NOMO-1 (cell line): ENCODE data around the gene TBC1D12.
"Not testable (repeated sequence)": the region's sequence is repeated elsewhere in the genome, so short reads cannot be mapped to it uniquely, and the experiment has no call there.

Source experiments
- DNase-seq, 2 experiments: peaks; one replicate each; lab custom pipeline; 2025; ENCODE audit not compliant: unreplicated experiment in 2 of 2; lab: John Stamatoyannopoulos, UW

TBC1D12 gene

DNA sequence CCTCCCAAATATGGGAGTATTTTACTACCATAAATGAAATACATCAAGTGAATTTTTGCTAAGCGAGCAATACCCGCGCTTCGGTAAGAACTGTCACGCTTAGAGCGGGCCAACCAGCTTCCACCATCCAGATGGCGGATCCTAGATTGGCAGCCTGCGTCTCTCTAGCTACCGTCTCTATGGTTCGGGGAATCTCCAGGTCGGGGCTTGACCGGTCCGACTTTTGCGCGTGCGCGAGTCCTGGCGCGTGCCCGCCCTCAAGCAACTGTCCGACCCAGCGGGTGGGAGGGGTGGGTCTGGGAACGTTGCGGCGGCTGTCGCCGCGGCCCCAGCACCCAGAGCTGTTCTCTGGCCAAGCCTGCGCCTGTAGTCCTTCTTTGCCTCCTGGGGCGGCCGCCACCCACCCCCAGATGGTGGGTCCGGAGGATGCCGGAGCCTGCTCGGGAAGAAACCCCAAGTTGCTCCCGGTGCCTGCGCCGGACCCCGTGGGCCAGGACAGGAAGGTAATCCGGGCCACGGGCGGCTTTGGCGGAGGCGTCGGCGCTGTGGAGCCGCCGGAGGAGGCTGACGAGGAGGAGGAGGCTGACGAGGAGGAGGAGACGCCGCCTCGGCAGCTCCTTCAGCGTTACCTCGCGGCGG is at the start of gene TBC1D12:
TBC1D12 (plus strand) TSS at position 338 of the 639 bp plus-strand sequence; CDS start at position 411, 73 bp downstream.
- DNase-seq: peak; percentile 87 to 89

DNA sequence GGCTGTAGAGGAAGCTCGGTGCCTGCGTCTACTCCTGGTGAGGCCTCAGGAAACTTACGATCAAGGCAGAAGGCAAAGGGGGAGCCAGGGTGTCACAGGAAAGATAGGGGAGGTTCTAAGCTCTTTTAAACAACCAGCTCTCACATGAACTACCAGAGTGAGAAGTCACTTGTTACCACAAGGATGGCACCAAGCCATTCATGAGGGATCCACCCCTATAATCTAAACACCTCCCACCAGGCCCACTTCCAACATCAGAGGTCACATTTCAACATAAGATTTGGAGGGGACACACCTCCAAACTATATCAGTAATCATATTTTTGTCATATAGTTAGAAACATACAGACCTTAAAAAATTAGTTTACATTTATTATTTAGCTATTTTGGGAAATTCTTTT is 49.0 kb upstream of the TBC1D12 start:
- no peak for DNase-seq

DNA sequence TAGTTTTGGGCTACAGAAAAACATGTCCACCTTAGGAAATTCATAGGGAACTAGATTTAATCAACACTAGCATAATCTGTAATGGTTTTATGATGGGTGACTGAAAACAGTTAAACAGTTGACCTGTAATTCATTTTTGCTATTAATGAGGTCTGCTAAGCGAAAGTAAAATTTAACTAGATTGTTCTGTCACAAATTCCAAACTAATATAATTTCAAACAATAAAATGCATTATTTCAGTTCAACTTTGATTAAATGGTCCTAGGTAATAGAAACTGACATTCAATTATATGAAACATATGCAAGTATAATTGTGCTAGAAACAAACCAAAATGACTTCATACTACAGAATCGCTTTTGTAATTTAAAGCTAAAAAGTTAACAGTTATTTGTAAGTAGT is 46.5 kb upstream of the TBC1D12 start:
- DNase-seq: no peak

DNA sequence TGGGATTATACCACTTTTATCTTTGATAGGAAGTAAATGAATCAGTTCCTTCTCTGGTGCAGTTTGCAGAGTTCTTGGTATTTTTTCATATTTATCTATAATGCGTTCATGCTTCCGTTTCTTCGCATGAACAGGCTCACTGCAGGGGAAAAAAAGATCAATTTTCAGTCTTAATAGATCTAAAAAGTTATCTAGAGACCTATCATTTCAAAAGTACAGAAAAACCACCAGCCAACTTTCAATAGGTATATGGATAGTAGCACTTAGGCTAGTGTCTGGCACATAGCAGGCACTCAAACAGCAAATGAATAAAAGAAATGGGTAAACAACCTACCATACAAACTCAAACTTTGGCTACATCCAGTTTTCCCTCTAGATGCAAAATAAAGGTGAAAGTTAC is 45.1 kb upstream of the TBC1D12 start:
- no peak for DNase-seq

DNA sequence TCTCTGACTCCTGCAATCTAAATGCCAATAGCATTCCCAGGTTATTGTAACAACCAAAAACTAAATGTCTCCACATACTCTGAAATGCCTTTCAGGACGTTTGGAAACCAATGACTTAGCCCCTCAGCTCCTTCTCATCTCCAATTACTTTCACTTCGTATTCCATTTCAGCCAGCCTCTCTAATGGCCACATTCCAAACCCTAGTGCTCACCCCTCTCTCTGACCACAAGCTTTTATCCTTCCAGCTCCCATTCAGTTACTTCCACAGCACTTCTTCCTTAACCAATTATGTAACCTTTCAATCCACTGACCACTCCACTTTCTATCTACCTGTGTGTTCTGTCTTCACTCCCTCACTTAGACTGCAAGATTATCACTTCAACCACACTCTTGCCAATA is 43.9 kb upstream of the TBC1D12 start:
- DNase-seq: no peak

DNA sequence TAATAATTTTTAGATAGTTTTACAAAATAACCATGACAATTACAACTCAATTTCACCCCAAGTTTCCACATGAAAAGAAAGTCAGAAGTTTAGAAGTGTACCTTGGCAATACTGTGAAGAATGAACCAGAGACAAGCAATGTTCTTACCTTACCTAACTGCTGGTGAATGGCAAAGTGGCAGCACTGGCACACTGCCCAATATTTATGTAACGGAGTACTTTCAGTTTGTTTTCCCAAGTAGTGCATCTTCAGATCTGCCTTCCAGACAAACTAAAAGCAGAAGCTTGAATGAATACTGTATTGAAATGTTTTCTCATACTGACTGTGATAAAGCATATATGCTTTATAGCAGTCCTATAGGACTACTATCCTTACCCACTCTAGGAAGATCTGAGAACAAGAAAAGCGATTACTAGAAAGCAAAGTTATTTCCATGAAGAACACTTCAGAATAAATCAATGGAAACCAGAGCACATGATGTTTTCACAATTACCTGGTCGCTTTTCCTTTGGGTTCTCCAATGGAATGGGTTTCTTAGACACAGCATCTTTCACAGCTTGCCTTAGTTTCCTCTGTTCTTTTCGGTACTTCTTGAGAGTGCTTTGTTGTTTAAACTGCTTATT is 41.1 kb upstream of the TBC1D12 start:
- no peak for DNase-seq

DNA sequence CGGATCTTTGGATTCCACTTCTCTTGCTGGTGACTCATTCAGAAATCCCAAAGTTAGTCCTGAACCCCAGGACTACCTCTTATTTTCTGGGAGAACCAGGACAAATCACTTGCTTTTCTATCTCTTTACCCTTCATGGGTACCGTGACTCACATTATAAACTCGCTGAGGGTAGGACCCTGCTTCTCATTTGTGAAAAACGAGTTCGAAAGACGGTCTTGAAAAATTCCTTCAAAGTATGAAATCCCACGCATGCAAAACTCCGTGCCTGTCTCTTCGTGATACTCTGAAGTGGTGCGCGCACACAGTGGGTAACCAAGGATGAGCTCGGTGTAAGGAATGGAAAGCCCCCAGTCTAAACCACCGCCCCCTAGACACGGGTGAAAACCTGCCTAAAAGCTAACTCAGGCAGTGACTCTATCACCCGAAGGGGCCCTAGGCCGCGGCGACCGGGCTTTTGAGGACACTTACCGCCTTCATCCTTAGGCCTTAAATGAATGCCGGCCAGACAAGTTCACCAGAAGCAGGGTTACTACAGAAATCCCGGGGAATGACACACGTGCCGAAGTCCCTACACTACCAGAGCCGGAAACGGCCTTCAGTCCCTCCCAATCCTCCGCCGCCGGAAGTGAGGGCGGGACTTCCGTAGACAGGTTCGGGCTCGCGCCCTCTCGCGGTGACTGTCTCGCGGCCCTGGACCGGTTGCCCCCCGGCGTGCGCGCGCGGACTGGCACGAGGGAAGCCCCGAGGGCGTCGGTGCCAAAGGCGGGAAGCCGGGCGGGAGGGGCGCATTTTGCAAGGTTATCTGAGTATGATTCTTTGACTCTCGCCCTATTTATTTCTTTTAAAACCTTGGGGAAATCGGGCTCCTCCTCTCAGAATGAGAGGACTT is 39.7 kb upstream of the TBC1D12 start, which contains the start of gene NOC3L:
NOC3L (minus strand) TSS at position 580 of the 891 bp plus-strand sequence; CDS start at position 479, 101 bp downstream.
- peak; percentile 81 to 90 for DNase-seq

DNA sequence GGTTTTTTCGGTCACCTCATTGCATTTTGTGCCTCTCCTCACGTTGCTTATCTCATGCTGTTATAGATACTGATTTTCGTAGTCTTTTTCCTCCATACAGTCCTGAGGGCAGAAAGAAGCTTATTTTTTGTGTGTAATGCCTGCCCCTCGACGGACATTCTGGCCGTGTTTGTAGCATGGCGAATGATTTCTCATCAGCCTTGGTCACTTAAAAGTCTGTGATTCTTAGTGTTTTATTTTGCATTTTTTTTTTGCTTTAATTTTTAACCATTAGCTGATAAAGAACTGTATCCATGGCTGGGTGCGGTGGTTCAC is 39.1 kb upstream of the TBC1D12 start:
- DNase-seq: no peak

DNA sequence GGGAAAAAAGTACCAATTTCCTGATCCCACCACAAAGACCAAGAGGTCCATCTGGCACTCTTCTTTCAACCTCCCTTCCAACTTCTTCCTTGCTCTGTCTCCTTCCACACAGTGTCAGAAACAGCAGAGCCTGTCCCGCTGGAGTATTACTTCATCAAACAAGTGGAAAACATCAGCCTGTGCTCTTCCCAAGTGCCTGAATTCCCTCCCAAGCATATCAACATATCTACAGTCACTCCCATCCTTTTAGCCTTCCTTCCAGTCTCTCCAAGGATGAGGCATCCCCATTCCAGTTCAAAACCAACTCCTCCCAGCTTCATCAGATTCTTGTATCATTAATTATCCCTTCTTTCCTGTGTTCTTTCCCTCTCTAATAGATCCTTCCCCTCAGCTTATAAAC is 37.9 kb upstream of the TBC1D12 start:
- DNase-seq: no peak

DNA sequence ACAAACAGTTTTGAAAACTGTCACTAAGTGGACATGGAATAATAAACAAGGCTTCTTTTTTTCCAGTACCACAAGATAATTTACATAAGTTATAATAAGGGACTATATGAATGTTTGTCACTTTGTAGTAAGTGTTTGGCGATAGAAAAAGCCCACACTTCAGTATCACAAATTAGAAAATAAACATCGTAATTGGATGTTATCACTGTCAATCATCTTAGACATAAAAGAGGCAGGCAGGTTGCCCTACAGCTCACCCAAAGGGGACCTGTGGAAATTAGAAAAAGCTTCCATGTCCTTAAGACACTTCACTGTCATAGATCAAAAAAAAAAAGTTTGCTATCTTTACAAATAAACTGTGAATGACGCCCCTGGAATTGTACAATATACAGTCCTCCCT is 36.0 kb upstream of the TBC1D12 start:
- no peak for DNase-seq

DNA sequence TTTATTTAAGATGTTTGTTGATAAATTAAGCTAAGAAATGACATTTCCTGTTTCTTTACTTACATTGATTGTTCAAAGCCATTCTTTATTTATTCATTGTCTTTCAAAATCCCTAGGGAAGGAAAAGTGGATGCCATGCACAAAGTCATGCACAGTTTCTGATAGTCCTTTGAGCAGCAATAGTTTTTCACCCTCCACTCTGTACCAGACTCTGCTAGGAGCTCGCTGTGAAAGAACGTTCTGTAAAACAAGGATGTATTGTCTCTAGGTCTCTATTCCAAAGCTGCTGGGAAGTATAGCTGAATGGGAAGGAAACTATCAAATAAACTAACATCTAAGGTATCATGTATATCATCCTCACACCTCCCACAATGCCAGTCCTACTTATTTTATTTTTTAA is 31.8 kb upstream of the TBC1D12 start:
- DNase-seq: no peak

DNA sequence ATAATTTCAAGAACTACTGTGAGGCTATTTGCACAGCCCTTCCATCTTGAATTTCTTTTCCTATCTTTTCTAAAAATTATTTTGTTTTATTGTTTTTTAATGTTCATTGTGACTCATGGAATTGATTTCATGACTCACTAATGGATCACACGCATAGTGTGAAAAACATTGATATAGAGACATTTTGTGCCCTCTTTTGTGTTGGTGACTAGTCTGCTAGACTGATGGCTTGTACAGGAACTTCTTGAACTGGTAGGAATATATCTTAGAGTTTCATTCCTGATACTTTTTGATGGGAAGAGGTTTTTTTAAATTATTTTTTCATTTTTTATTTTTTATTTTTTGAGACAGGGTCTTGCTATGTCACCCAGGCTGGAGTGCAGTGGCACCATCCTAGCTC is 27.0 kb upstream of the TBC1D12 start:
- DNase-seq: no peak

DNA sequence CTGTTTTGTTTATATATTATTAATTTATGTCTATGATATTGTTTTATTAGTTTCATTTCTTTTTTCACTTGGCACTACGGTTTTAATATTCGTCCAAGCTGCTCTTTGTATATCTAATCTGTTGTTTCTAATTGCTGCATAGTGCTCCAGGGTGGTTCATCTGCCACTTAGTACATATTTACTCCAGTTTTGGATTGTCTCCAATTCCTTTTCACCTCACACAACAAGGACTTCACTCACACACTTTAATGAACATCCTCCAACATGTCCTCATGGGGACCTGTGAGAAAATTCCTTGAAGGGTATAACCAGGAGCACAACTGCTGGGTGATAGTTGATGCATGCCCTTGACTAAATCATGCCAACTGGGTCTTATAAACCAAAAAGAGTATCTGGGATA is 25.5 kb upstream of the TBC1D12 start:
- no peak for DNase-seq

DNA sequence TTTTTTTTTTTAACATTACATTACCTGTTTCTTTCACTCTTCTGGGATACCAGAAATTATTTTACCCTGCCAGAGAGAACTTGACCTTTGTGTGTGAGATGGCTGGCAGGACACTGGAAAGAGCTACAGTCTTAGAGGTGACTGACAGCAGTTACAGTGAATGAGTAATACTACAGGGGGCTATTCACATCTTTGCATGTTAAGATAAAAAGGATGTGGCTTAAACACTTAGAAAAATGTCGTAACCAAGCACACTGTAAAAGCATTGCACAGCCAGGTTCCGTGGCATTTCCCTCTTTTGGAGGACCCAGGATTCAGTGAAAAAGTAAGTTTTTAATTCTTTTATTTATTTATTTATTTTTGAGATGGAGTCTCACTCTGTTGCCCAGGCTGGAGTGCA is 18.8 kb upstream of the TBC1D12 start:
- DNase-seq: peak; percentile 64 to 93

DNA sequence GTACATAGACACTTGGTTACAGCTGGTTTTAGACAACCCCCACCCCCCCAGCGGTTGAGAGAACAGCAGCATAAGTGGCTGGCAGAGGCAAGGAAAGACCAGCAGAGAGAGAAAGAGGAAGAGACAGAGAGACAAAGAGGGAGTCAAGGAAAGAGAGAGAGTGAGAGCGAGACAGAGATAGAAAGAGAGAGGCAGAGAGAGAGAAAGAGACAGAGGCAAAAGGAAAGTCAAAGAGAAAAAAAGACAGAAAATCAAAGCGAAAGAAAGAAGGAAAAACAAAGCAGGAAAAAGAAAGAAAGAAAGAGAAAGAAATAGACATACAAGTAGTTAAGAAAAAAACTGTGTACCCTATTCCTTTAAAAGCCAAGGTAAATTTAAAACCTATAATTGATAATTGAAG is 16.6 kb upstream of the TBC1D12 start:
- not testable (repeated sequence) for DNase-seq

DNA sequence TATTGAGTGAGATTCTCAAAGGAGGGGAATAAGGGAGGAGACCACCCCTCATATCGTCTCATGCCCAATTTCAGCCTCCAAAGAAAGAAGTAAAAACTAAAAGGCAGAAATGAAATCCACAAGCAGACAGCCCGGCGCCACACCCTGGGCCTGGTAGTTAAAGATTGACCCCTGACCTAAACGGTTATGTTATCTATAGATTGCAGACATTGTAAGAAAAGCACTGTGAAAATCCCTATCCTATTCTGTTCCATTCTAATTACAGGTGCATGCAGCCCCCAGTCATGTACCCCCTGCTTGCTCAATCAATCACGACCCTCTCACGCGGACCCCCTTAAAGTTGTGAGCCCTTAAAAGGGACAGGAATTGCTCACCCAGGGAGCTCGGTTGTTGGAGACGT is 10.2 kb upstream of the TBC1D12 start:
- not testable (repeated sequence) for DNase-seq

DNA sequence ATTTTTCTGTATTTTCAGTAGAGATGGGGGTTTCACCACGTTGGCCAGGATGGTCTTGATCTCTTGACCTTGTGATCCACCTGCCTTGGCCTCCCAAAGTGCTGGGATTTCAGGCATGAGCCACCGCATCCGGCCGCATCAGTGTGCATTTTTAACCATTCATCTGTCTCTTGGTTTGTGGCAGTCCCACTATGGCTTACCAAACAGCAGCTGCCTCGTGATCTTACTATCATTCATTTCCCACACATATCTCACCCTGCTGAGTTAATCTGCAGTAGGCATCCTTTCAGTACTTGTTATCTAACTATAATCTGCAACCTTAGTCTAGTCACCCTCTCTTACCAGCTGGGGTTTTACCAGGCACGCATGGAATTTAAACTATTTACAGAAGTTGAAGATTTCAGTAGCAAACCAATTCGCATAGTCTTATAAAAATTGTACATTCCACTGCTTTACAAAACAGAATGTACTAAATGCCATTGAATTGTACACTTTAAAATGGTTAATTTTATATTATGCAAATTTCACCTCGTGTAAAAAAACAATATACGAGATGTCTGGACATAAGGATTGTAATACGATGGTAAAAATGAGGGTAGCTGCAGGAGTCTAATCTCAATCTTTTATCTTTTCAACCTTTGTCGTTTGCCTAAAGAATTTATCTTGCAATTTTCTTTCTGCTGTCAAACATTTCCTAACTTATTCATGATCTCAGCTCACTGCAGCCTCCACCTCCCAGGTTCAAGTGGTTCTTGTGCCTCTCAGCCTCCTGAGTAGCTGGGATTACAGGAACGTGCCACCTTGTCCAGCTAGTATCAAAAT is 4.6 kb upstream of the TBC1D12 start:
- no peak for DNase-seq

DNA sequence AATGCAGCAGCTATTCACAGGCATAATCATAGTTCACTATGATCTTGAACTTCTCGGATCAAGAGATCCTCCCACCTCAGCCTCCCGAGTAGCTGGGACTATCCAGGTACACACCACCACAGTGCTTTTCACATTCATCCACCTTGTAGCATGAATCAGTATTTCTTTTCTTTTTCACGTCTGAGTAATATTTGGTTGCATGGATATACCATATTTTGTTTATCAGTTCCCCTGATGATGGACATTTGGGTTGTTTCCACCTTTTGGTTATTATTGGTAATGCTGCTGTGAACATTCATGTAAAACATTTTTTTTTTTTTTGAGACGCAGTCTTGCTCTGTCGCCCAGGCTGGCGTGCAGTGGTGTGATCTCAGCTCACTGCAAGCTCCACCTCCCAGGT is 3.6 kb upstream of the TBC1D12 start:
- no peak for DNase-seq

DNA sequence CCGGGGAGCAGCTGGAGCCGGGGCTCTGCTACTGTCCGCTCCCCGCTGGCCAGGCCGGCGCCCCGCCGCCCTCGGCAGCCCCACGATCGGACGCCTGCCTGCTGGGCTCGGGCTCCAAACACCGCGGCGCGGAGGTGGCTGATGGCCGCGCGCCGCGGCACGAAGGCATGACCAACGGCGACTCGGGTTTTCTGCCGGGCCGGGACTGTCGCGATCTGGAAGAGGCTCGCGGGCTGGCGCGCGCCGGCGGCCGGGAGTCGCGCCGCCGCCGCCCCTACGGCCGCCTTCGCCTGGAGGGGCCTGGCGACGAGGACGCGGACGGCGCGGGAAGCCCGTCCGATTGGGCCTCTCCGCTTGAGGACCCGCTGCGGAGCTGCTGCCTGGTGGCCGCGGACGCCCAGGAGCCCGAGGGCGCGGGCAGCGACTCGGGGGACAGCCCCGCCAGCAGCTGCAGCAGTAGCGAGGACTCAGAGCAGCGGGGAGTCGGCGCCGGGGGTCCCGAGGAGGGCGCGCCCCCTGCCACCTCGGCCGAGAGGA is 570 bp downstream of the TBC1D12 start:
- peak in 1 of 2 experiments; percentile 18 for DNase-seq

DNA sequence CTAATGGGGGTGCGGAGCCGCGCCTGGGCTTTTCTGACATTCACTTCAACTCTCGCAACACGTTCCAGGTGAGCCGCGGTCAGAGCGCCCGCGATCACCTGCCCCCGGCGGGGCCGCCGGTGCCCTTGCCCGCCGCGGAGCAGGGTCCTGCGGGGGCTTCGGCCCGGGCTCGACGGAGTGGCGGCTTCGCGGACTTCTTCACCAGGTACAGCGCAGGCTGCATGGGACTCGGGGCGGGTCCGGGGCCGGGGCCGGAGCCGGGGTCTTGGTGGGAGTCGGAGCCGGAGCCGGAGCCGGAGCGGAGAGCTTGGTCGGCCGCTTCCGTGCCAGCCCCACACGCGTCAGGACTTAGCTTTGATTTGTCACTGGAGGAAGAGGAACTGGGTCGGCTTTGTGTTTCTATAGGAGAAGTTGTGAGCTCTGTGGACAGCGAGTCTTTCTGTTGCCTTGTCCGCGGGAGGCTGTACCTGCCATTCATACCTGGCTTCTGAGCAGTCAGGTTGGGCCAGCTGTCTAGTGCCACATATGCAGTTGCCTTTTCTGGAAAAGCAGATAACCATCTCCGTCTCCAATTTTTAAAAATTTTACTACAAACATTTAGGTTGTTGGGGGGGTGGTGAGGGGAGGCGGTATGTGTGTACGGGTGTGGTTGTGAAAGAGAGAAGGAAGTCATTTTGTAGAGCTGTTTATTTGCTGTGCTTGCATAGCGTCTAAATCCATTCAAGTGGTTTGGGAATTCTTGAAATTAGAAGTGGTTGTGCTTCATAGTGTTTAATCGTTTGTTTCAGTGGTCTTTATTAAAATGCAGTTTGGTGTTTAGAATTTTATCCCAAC is 1.3 kb downstream of the TBC1D12 start:
- DNase-seq: peak; percentile 84 to 95
